DOHH2 (cell line): ENCODE measurements around the gene VWA5B2.

Experiments
- H3F3A ChIP-seq: fragments of 200-600 bp; sonication (generic), shearing (Covaris generic); 2 replicates; pipeline ENCODE4 v1.6.0; 2016; ENCODE audit warnings: antibody characterized with exemption, mild to moderate bottlenecking; ENCODE audit not compliant: control insufficient read depth, insufficient read depth
- H3K27ac ChIP-seq: fragments of 200-600 bp; sonication (generic); 2 replicates; pipeline ENCODE4 v1.5.1; 2014; ENCODE audit warnings: low read depth, mild to moderate bottlenecking, low read length, moderate library complexity
- H3K27me3 ChIP-seq: fragments of 200-600 bp; sonication (generic); 2 replicates; pipeline ENCODE4 v1.6.1; 2014; ENCODE audit warnings: mild to moderate bottlenecking, low read length, mixed read lengths; ENCODE audit not compliant: control insufficient read depth
- H3K36me3 ChIP-seq: fragments of 200-600 bp; sonication (generic); 2 replicates; pipeline ENCODE4 v1.6.1; 2014; ENCODE audit warnings: mild to moderate bottlenecking, low read length, moderate library complexity, mixed read lengths; ENCODE audit not compliant: control insufficient read depth
- H3K4me1 ChIP-seq: fragments of 200-600 bp; sonication (generic); 2 replicates; pipeline ENCODE4 v1.6.1; 2014; ENCODE audit warnings: mild to moderate bottlenecking, low read length, mixed read lengths; ENCODE audit not compliant: control insufficient read depth
- H3K4me2 ChIP-seq: fragments of 200-600 bp; sonication (generic); 2 replicates; pipeline ENCODE4 v1.6.0; 2014; ENCODE audit warnings: mild to moderate bottlenecking, low read length, moderate library complexity
- H3K4me3 ChIP-seq: fragments of 200-600 bp; sonication (generic); 2 replicates; pipeline ENCODE4 v1.5.1; 2014; ENCODE audit warnings: mild to moderate bottlenecking, low read length, mixed read lengths
- H3K79me2 ChIP-seq: fragments of 200-600 bp; sonication (generic); 2 replicates; pipeline ENCODE4 v1.6.1; 2014; ENCODE audit warnings: mild to moderate bottlenecking, low read length, mixed read lengths; ENCODE audit not compliant: control insufficient read depth
- H3K9me2 ChIP-seq: fragments of 200-600 bp; sonication (generic); replicated peaks from 2 replicates; pipeline ENCODE4 v1.6.1; 2014; ENCODE audit warnings: mild to moderate bottlenecking, low read length, mixed read lengths; ENCODE audit not compliant: control insufficient read depth
- H3K9me3 ChIP-seq: fragments of 200-600 bp; sonication (generic); 2 replicates; pipeline ENCODE4 v1.6.1; 2014; ENCODE audit warnings: antibody characterized with exemption, low read length, mixed read lengths; ENCODE audit not compliant: control insufficient read depth, insufficient read depth
- H4K20me1 ChIP-seq: fragments of 200-600 bp; sonication (generic); 2 replicates; pipeline ENCODE4 v1.6.0; 2014; ENCODE audit warnings: low read depth, mild to moderate bottlenecking, antibody characterized with exemption, low read length, moderate library complexity; ENCODE audit not compliant: control insufficient read depth, insufficient read depth
- CTCF ChIP-seq: fragments of 200-600 bp; sonication (generic); IDR thresholded peaks from one replicate; pipeline ENCODE4 v1.5.1; 2014; ENCODE audit warnings: antibody characterized with exemption, mild to moderate bottlenecking, low read depth, low read length; ENCODE audit not compliant: poor library complexity, severe bottlenecking
- EZH2phosphoT487 ChIP-seq: fragments of 200-600 bp; sonication (generic); IDR thresholded peaks from 2 replicates; pipeline ENCODE4 v1.6.1; 2017; ENCODE audit warnings: borderline replicate concordance, mild to moderate bottlenecking, antibody characterized with exemption, low read length, moderate library complexity, mixed read lengths

The VWA5B2 gene

GRCh38 chr3:184257083-184257915 lies 27.9 kb downstream of the VWA5B2 start:
- no peaks in the 10 kb centered on the region for H4K20me1 ChIP-seq
- no peaks in the 10 kb centered on the region; the same call in 1 of the 2 replicates for H3F3A ChIP-seq
- H3K4me1 ChIP-seq = peaks cover 13% of the 10 kb centered on the region; the same call in 1 of the 2 replicates
- no peak overlapping the region for H3K4me3 ChIP-seq
- TF ChIP-seq EZH2phosphoT487 (no peak), CTCF (no peak)
- peaks cover 8% of the 10 kb centered on the region for H3K79me2 ChIP-seq
- no peak overlapping the region for H3K4me2 ChIP-seq
- H3K9me2 ChIP-seq = no peaks in the 10 kb centered on the region
- H3K9me3 ChIP-seq = no peaks in the 10 kb centered on the region
- no peak overlapping the region for H3K27ac ChIP-seq
- no peaks in the 10 kb centered on the region for H3K36me3 ChIP-seq
- H3K27me3 ChIP-seq = peaks cover 20% of the 10 kb centered on the region

GRCh38 chr3:184258926-184259325 lies 29.5 kb downstream of the VWA5B2 start:
- H3K27me3 ChIP-seq = peaks cover 28% of the 10 kb centered on the region
- no peak overlapping the region for H3K27ac ChIP-seq
- H3K36me3 ChIP-seq = no peaks in the 10 kb centered on the region

GRCh38 chr3:184259396-184259877 lies 30.1 kb downstream of the VWA5B2 start:
- Histone ChIP-seq H4K20me1 (no peaks in the 10 kb centered on the region), H3K9me2 (no peaks in the 10 kb centered on the region), H3F3A (no peaks in the 10 kb centered on the region; the same call in 1 of the 2 replicates), H3K27ac (no peak overlapping the region), H3K9me3 (no peaks in the 10 kb centered on the region), H3K79me2 (peaks cover 4% of the 10 kb centered on the region), H3K27me3 (peaks cover 28% of the 10 kb centered on the region), H3K4me3 (no peak overlapping the region), H3K4me2 (no peak overlapping the region), H3K36me3 (no peaks in the 10 kb centered on the region), H3K4me1 (peaks cover 14% of the 10 kb centered on the region; the same call in 1 of the 2 replicates)
- no peak for TF ChIP-seq EZH2phosphoT487
- no peak for TF ChIP-seq CTCF

More at GRCh38 chr3:184258926-184259325, 29.5 kb downstream of the VWA5B2 start:
- H3K9me3 ChIP-seq = no peaks in the 10 kb centered on the region
- no peaks in the 10 kb centered on the region; the same call in 1 of the 2 replicates for H3F3A ChIP-seq
- peaks cover 4% of the 10 kb centered on the region for H3K79me2 ChIP-seq
- no peak overlapping the region for H3K4me2 ChIP-seq
- H3K4me3 ChIP-seq = no peak overlapping the region
- H4K20me1 ChIP-seq = no peaks in the 10 kb centered on the region
- no peaks in the 10 kb centered on the region for H3K9me2 ChIP-seq
- no peak for TF ChIP-seq EZH2phosphoT487
- TF ChIP-seq CTCF = no peak
- peaks cover 14% of the 10 kb centered on the region; the same call in 1 of the 2 replicates for H3K4me1 ChIP-seq
